Measurements from ENCODE around the gene STXBP6. TPM values are rescaled to one million over a fixed set of nuclear protein-coding genes. Genes with fewer than 3 reads are reported as not detected.

The STXBP6 gene
- total and polyA plus RNA-seq, 10 of the 15 experiments (the other 5 are each of a cell fraction or from before 2014, with no cell fraction given), result 1.2 to 47.3 (median 1.9) TPM

- in situ Hi-C loops (cut with MboI), result no loop called here
- 33% methylated on average over 3 of the region's 3 CpGs for WGBS (ENCODE audit: insufficient coverage, insufficient replicate concordance, low lambda C conversion rate, missing lambda C conversion rate)
- FAIRE-seq, result no peak
- TF ChIP-seq MEF2B (IDR thresholded peaks at IDR 0.05; ENCODE audit: partially characterized antibody, poor library complexity, severe bottlenecking) (no peak), MEF2A (IDR thresholded peaks at IDR 0.05; ENCODE audit: insufficient read depth, low read depth, low read length) (no peak), RBBP5 (conservative IDR thresholded peaks at IDR 0.05) (no peak), ZBTB4 (CRISPR knock-in tag; IDR thresholded peaks at IDR 0.05) (no peak), CREB1 (IDR thresholded peaks at IDR 0.05; ENCODE audit: low read depth) (no peak), IKZF1 (conservative IDR thresholded peaks at IDR 0.05) (no peak), HDGF (IDR thresholded peaks at IDR 0.05) (no peak), DPF2 (IDR thresholded peaks at IDR 0.05) (no peak), CUX1 (IDR thresholded peaks at IDR 0.05; ENCODE audit: insufficient replicate concordance, low read depth, low read length) (no peak), YBX1 (IDR thresholded peaks at IDR 0.05) (no peak), FOS (IDR thresholded peaks at IDR 0.05; ENCODE audit: borderline replicate concordance, extremely low read depth, insufficient read length) (no peak), FOXM1 (IDR thresholded peaks at IDR 0.05; ENCODE audit: low read depth, low read length) (no peak), NRF1 (conservative IDR thresholded peaks at IDR 0.05; ENCODE audit: low read depth, low read length) (no peak)
- TF ChIP-seq, protein P1, sequence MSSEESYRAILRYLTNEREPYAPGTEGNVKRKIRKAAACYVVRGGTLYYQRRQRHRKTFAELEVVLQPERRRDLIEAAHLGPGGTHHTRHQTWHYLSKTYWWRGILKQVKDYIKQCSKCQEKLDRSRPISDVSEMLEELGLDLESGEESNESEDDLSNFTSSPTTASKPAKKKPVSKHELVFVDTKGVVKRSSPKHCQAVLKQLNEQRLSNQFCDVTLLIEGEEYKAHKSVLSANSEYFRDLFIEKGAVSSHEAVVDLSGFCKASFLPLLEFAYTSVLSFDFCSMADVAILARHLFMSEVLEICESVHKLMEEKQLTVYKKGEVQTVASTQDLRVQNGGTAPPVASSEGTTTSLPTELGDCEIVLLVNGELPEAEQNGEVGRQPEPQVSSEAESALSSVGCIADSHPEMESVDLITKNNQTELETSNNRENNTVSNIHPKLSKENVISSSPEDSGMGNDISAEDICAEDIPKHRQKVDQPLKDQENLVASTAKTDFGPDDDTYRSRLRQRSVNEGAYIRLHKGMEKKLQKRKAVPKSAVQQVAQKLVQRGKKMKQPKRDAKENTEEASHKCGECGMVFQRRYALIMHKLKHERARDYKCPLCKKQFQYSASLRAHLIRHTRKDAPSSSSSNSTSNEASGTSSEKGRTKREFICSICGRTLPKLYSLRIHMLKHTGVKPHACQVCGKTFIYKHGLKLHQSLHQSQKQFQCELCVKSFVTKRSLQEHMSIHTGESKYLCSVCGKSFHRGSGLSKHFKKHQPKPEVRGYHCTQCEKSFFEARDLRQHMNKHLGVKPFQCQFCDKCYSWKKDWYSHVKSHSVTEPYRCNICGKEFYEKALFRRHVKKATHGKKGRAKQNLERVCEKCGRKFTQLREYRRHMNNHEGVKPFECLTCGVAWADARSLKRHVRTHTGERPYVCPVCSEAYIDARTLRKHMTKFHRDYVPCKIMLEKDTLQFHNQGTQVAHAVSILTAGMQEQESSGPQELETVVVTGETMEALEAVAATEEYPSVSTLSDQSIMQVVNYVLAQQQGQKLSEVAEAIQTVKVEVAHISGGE (CRISPR knock-in tag; IDR thresholded peaks at IDR 0.05), result no peak
Observed at GRCh38 chr14:24972844-24973243, 77.1 kb downstream of the STXBP6 start.

More at GRCh38 chr14:24972844-24973243, 77.1 kb downstream of the STXBP6 start:
- no peaks in the 10 kb centered on the region for H3K79me2 ChIP-seq (ENCODE audit: control insufficient read depth, insufficient read depth, low read length)
- H3K27ac ChIP-seq (ENCODE audit: control insufficient read depth, insufficient read depth), result no peak overlapping the region
- no peaks in the 10 kb centered on the region for H4K20me1 ChIP-seq (ENCODE audit: control insufficient read depth, insufficient read depth)
- SMC1A ChIA-PET (ENCODE audit: uncharacterized antibody, unreplicated experiment), result interaction anchor here (0.9 to 20.7 kb wide), 14 partner anchors 10 to 174 kb away, joined by 3 to 390 read pairs (median 4); no protein-coding TSS in a partner anchor
- no peaks in the 10 kb centered on the region for H3K36me3 ChIP-seq (ENCODE audit: control insufficient read depth in 2 of 2, insufficient read depth in 2 of 2, low read length in 1 of 2)
- H3K4me1 ChIP-seq (ENCODE audit: control insufficient read depth, insufficient read depth, low read length), result no peaks in the 10 kb centered on the region
- POLR2A ChIA-PET, result interaction anchor here (0.6 to 2.5 kb wide), 3 partner anchors 9 to 57 kb away, joined by 3 to 9 read pairs (median 5); no protein-coding TSS in a partner anchor
- CTCF ChIA-PET, result no interaction called here
- H3K27me3 ChIP-seq (replicated peaks in 1 of 2; ENCODE audit: control insufficient read depth in 2 of 2, insufficient read depth in 2 of 2, low read length in 1 of 2), result no peaks in the 10 kb centered on the region
- DNase-seq (ENCODE audit: low read depth, low spot score) (no peak), ATAC-seq (no peak)
- H3K4me3 ChIP-seq, result no peak overlapping the region
- H3K9me3 ChIP-seq (replicated peaks; ENCODE audit: control insufficient read depth, insufficient read depth, low read length), result no peaks in the 10 kb centered on the region
- RAD21 ChIA-PET (ENCODE audit: unreplicated experiment), result interaction anchor here (1.0 to 2.4 kb wide), 6 partner anchors 8 to 48 kb away, joined by 3 to 9 read pairs (median 4); no protein-coding TSS in a partner anchor
- no TSS peak for BruUV-seq (replicated peaks)
- no peak overlapping the region for H3K4me2 ChIP-seq (ENCODE audit: control insufficient read depth, insufficient read depth)
- no peak overlapping the region for H2AFZ ChIP-seq (ENCODE audit: control insufficient read depth, low read depth, low read length)
- no peak overlapping the region for H3K9ac ChIP-seq (ENCODE audit: control insufficient read depth, insufficient read depth, low read length)
- intact Hi-C loops (cut with micrococcal nuclease; ENCODE audit: unreplicated experiment), result no loop called here
